HG03280 (cell line): ENCODE measurements around the gene FETUB.
A peak's percentile ranks its signal among the peaks of the same experiment; 100 is the strongest.

Experiments used
- ATAC-seq: cut with Tn5 transposase; IDR thresholded peaks from one replicate; pipeline ENCODE4 v1.9.1; 2021; ENCODE audit warnings: mild to moderate bottlenecking, moderate library complexity; ENCODE audit not compliant: unreplicated experiment

FETUB gene

GRCh38 chr3:186635532-186635931 lies 4.7 kb upstream of the FETUB start:
- ATAC-seq, result no peak

GRCh38 chr3:186636536-186636935 lies 3.7 kb upstream of the FETUB start:
- ATAC-seq, result no peak

GRCh38 chr3:186637686-186638085 lies 2.5 kb upstream of the FETUB start:
- no peak for ATAC-seq

- ATAC-seq, result no peak
Observed at GRCh38 chr3:186638259-186638658, 1.9 kb upstream of the FETUB start.

GRCh38 chr3:186640473-186640818 lies 247 bp downstream of the FETUB start:
- no peak for ATAC-seq

- ATAC-seq, result no peak
Observed at GRCh38 chr3:186640929-186641328, 730 bp downstream of the FETUB start.

- ATAC-seq, result no peak
Observed at GRCh38 chr3:186642014-186642413, 1.8 kb downstream of the FETUB start.

- ATAC-seq, result no peak
Observed at GRCh38 chr3:186643493-186643892, 3.3 kb downstream of the FETUB start.

GRCh38 chr3:186644683-186645082 lies 4.5 kb downstream of the FETUB start:
- ATAC-seq, result no peak

GRCh38 chr3:186646106-186646505 lies 5.9 kb downstream of the FETUB start:
- no peak for ATAC-seq

GRCh38 chr3:186646841-186647240 lies 6.6 kb downstream of the FETUB start:
- ATAC-seq, result no peak

GRCh38 chr3:186648851-186649250 lies 8.7 kb downstream of the FETUB start:
- ATAC-seq, result no peak

- no peak for ATAC-seq
Observed at GRCh38 chr3:186651678-186652215, 11.5 kb downstream of the FETUB start.

- ATAC-seq, result peak; percentile 87
Observed at GRCh38 chr3:186653080-186653707, 13.0 kb downstream of the FETUB start.

GRCh38 chr3:186653984-186654383 lies 13.8 kb downstream of the FETUB start:
- ATAC-seq, result no peak

GRCh38 chr3:186663361-186664118 lies 23.3 kb downstream of the FETUB start:
- no peak for ATAC-seq

- no peak for ATAC-seq
Observed at GRCh38 chr3:186664119-186664495, 23.9 kb downstream of the FETUB start.

- no peak for ATAC-seq
Observed at GRCh38 chr3:186664506-186664905, 24.3 kb downstream of the FETUB start.

- no peak for ATAC-seq
Observed at GRCh38 chr3:186665625-186666188, 25.5 kb downstream of the FETUB start, which contains the start of gene HRG. HRG (plus strand) TSS chr3:186666014; CDS start chr3:186666032, 18 bp downstream.

- no peak for ATAC-seq
Observed at GRCh38 chr3:186668426-186668825, 28.2 kb downstream of the FETUB start.

GRCh38 chr3:186669378-186670084 lies 29.3 kb downstream of the FETUB start:
- ATAC-seq, result no peak
